GM18870 (cell line): ENCODE measurements around the gene TENM4.

Source experiments
- ATAC-seq: cut with Tn5 transposase; IDR thresholded peaks from one replicate; pipeline ENCODE4 v1.9.1; 2021; ENCODE audit warnings: moderate library complexity; ENCODE audit not compliant: unreplicated experiment

The TENM4 gene

GRCh38 chr11:79095424-79095823 is 345.4 kb downstream of the TENM4 start:
- ATAC-seq, result no peak

GRCh38 chr11:79094616-79095015 is 346.2 kb downstream of the TENM4 start:
- no peak for ATAC-seq

DNA sequence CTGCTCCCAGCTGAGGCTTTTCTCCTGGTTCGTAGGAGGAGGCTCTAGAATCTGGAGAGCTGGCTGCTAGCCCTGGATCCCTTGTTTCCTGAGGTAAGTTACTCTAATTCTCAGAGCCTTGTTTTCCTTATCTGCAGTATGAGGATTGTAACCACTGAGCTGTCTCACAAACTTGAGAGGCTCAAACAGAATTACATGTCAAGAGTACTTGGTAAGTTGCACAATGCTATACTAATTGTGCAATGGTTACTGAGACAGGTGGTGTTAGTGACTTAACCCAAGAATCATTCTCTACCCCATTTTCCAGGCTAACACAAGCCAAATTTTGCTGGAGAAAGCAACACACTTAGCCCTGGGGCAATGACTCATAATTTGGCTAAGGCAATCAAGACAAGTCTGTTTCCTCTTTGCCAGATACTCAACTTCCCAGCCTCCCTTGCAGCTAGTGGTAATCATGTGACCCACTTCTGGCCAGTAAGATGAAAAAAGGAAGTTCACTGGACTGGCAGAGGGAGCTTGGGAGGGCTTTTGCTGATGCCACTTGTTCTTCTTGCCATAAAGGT is 348.0 kb downstream of the TENM4 start:
- no peak for ATAC-seq

DNA sequence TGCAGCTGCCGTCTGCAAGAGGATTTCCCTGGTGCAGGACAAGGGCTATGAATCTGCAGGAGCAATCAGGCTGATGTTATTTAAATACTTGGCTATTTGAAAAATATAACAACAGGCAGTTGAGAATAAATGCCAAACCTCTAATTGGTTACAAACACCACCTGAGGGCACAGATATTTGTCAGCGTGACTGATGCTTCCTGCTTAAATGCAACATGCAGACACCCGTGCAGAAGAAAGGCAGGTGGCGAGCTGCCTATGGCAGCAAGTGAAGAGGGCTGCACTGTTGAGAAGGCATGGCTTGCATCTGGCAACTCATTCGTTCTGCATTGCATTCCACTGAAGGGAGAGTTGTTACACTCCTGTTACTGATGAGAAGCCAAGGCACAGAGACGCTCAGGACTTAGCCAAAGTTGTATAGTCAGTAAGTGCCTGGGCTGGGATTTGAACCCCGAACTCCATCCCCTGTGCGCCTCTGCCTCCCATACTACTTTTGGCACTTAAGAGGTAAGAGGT is 350.6 kb downstream of the TENM4 start:
- no peak for ATAC-seq

- ATAC-seq, result no peak
These were observed 351.2 kb downstream of the TENM4 start for GRCh38 chr11:79089601-79090000.

DNA sequence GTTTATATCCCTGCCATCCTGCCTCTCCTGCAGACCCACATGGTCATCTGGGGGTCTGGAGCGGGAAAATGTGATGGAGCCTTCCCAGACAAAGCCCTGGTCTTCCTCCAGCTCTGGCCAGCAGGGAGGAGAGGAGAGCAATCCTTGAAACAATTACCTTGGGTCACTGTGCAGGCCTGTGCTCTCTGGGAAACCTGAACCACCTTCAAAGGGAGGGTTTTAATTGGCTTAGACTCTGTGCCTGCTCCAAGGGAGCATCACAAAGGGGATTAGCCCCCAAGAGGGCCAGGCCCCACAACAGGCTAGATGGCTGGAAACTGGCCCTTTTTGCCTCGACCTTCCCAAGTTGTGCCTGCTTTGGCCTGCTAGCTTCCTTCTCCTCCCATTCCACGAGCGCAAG is 351.9 kb downstream of the TENM4 start:
- ATAC-seq, result no peak

GRCh38 chr11:79087961-79088318 is 352.9 kb downstream of the TENM4 start:
- no peak for ATAC-seq

- ATAC-seq, result no peak
These were observed 353.4 kb downstream of the TENM4 start for GRCh38 chr11:79087238-79087960.

DNA sequence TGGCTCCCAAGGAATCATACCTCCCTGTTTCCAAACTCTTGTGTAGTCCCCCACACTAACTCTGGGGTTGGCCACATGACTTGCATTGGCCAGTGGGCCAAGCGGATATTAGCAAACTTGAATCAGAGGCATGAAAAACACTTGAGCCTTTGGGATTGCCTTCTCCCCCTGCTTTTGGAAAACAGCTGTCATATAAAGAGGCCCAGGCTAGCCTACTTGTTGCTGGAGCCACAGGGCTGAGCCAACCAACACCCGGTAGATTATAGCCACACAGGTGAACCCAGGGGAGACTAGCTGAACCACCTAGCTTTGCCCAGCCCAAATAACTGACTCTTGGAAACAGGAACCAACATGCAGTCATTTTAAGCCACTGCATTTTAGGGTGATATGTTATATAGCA is 354.8 kb downstream of the TENM4 start:
- ATAC-seq, result no peak

DNA sequence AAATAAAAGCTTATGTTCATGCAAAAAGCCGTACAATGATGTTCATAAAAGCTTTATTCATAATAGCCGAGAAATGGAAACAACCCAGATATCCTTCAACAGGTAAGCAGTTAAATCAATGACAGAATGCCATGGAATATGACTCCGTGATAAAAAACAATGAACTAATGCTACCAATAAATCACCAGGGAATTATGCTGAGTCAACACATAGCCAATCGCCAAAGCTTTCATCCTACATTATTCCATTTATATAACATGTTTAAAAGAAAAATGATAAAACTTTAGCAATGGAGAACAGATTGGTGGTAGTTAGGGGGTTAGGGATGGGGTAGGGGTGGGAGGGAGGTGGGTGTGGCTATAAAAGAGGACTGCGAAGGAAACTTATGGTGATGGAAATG is 356.4 kb downstream of the TENM4 start:
- no peak for ATAC-seq

GRCh38 chr11:79083352-79083751 is 357.5 kb downstream of the TENM4 start:
- ATAC-seq, result no peak

GRCh38 chr11:79082907-79083306 is 357.9 kb downstream of the TENM4 start:
- ATAC-seq, result no peak

DNA sequence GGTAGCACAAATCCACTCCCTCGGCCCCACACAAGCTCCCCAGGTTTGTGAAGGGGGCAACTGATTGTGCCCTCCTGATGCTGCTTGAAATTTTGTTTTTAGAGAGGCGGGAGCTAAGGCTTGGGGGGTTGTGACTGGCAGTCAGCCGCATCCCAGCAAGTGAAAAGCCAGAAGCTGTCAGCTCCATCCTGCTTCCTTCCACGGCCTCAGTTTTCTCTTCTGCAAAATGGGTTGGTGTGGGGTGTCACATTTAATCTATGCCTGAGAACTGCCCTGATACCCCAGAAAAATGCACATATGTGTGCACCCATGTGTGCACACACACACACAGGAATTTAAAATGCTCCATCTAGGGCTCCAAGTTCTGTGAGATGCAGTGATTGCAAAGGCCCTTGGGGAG is 358.6 kb downstream of the TENM4 start:
- ATAC-seq, result no peak

DNA sequence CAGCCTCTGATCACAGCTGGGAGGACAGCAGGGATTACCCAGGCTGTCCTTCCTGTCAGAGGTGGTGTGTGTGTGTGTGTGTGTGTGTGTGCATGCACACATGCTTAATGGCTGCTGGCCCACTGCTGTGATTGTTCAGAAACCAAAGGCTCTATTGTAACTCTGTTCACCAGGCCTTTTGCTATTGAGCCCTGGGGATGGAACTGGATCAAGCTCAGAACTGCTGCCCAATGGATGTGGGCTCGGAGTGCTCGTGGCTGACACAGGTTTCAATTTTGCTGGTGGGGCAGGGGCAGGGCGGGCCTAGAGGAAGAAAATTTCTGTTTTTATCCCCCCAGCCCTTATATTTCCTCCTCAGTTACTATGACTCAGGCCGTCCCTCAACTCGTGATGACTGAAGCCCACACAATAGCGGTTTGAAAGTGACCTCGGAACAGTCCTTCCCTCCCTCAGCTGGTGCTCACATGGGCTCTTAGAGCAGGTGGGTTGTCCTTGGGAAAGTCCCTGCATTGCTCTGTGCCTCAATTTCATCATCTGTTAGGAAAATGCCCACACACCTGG is 359.3 kb downstream of the TENM4 start:
- no peak for ATAC-seq

DNA sequence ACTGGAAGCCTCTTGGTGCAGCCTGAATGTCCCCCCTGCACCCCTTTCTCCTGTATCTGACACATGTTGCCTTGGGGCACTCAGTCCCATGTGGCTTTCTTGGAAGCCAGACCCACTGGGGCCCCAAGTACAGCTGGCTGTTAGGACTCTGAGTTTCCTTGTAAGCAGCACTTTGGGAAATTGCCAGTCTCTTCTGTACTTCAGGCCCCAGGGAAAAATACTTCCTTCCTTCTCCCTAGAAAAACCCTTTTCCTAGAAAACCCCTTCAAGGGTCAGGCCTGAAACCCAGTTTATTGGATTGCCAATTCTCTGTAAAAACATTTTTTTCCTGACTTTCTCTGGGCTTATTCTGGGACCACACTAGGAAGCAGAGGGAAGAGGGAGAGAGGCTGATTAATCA is 360.3 kb downstream of the TENM4 start:
- ATAC-seq, result no peak

GRCh38 chr11:79078999-79079398 is 361.8 kb downstream of the TENM4 start:
- no peak for ATAC-seq

DNA sequence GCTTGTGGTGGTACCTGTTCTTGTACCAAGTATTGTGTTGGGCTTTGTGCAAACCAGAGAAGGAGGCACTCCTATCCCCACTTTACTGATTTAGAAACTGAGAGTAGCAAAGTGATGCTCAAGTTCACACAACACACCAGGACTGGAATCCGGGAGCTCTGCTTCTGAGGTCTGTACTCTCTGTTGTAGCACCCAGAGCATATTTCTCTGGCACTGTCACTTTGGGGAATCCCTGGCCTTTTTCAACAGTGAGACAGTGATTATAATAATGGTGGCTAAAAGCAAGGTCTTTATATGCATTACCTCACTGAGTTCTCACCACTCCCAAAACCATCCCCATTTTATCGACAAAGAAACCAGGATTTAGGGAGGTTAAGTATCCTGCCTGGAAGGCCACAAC is 362.4 kb downstream of the TENM4 start:
- ATAC-seq, result no peak

GRCh38 chr11:79077702-79078330 is 363.0 kb downstream of the TENM4 start:
- no peak for ATAC-seq

DNA sequence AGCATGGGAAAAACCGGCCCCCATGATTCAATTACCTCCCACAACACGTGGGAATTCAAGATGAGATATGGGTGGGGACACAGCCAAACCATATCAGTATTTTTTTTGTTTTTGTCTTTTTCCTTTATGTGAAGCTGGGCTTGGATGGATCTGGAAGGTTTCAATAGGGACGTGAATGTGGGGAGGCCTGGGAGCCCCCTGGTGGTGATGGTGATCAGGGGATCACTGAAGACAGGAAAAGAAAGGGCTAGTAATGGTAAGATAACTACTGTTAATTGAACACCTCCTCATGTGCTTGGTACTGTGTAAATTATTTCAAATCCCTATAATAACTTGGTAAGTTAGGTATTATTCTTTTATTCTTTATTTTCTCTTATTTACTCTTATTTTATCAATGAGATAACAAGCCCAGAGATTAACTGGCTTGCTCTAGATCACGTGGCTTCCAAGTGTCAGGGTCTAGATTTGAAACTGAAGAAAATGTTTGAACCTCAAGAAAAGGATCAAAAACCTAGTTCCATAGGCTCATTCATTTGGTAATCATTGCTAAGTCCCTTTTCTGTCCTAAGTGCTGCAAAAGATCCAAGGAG is 364.2 kb downstream of the TENM4 start:
- no peak for ATAC-seq

GRCh38 chr11:79074547-79074946 is 366.3 kb downstream of the TENM4 start:
- no peak for ATAC-seq

- no peak for ATAC-seq
These were observed 369.6 kb downstream of the TENM4 start for GRCh38 chr11:79071190-79071589.

GRCh38 chr11:79070518-79070917 is 370.3 kb downstream of the TENM4 start:
- ATAC-seq, result no peak
